Heart left ventricle (tissue), 13 donors: ENCODE measurements around the gene ZDHHC4.

Experiments used
- POLR2A ChIP-seq, 2 donors: fragments of 450-650 bp; IDR thresholded peaks; one replicate each; pipeline ENCODE4 v1.6.1; 2017; ENCODE audit warnings: antibody characterized with exemption in 2 of 2, mild to moderate bottlenecking in 2 of 2, moderate library complexity in 2 of 2
- TF ChIP-seq, protein P1 (sequence below), 12 donors: fragments of 200-600 bp; sonication (generic) in 4 of 12; IDR thresholded peaks; one replicate each; pipeline versions ENCODE4 v1.5.0 to v1.8.0; 2018 to 2022; ENCODE audit warnings: antibody characterized with exemption in 12 of 12, mild to moderate bottlenecking in 5 of 12
- donor health status: ischemic (EF 13 %, LVEDD 7.1; RV severe dilation, severe dysfunction).
- donor health status: DM: no; HTN: yes; CAD: no.
- donor health status: DM: no; HTN: no; CAD: no.
- donor health status: ischemic (EF 25% LVEDD 6.9; RV normal size, moderate dysfunction).
- donor health status: ischemic (EF 25% LVEDD 5.7; RV mildly dilated, moderate dysfunction).
- donor health status: ischemic (EF 35%, LVEDD 5.7; RV mildly dilated, moderate dysfunction).
- donor health status: nonischemic (EF 11% LVEDD 7.7; RV severe dilation, severe dysfunction).
- donor health status: DM: yes; HTN: yes; CAD: no.
- donor health status: PGD.
- donor health status: ischemic (EF 29% LVEDD 5.4; RV normal size, mild dysfunction).
- donor health status: nonischemic (EF 23%, LVEDD 6.1; RV moderate dilation, normal function).

DNA sequence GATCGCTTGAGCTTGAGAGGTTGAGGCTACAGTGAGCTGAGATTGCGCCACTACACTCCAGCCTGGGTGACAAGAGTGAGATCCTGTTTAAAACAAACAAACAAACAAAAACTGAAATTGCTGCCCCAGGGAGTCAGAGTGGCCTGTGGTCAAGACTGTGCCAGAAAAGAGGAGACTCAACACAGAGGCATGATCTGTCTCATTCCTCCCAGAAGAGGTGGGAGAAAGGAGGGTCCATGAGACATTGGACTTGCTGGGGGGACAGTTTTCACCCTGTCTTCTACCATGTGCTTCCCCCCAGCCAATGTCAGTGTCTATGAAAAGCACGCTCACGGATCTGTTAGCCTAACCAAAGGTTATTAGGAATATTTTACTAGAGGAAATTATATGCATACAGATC lies 41.4 kb downstream of the ZDHHC4 start:
- TF ChIP-seq, protein P1, sequence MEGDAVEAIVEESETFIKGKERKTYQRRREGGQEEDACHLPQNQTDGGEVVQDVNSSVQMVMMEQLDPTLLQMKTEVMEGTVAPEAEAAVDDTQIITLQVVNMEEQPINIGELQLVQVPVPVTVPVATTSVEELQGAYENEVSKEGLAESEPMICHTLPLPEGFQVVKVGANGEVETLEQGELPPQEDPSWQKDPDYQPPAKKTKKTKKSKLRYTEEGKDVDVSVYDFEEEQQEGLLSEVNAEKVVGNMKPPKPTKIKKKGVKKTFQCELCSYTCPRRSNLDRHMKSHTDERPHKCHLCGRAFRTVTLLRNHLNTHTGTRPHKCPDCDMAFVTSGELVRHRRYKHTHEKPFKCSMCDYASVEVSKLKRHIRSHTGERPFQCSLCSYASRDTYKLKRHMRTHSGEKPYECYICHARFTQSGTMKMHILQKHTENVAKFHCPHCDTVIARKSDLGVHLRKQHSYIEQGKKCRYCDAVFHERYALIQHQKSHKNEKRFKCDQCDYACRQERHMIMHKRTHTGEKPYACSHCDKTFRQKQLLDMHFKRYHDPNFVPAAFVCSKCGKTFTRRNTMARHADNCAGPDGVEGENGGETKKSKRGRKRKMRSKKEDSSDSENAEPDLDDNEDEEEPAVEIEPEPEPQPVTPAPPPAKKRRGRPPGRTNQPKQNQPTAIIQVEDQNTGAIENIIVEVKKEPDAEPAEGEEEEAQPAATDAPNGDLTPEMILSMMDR (IDR thresholded peaks at IDR 0.05): no peak
- TF ChIP-seq POLR2A (IDR thresholded peaks at IDR 0.05): no peak
